Inflammatory macrophage treated with lipopolysaccharide for 4 hours (primary cell): ENCODE data around the gene TOLLIP.
A peak's percentile ranks its signal among the peaks of the same experiment; 100 is the strongest.
"Not testable (repeated sequence)": the region's sequence is repeated elsewhere in the genome, so short reads cannot be mapped to it uniquely, and the experiment has no call there.

ENCODE experiments used
- DNase-seq: peaks from one replicate; pipeline ENCODE4 v3.0.0-alpha.2; 2020

TOLLIP gene

GRCh38 chr11:1343391-1344055, 34.1 kb upstream of the TOLLIP start:
- no peak for DNase-seq

GRCh38 chr11:1342946-1343345, 33.5 kb upstream of the TOLLIP start:
- no peak for DNase-seq

DNA sequence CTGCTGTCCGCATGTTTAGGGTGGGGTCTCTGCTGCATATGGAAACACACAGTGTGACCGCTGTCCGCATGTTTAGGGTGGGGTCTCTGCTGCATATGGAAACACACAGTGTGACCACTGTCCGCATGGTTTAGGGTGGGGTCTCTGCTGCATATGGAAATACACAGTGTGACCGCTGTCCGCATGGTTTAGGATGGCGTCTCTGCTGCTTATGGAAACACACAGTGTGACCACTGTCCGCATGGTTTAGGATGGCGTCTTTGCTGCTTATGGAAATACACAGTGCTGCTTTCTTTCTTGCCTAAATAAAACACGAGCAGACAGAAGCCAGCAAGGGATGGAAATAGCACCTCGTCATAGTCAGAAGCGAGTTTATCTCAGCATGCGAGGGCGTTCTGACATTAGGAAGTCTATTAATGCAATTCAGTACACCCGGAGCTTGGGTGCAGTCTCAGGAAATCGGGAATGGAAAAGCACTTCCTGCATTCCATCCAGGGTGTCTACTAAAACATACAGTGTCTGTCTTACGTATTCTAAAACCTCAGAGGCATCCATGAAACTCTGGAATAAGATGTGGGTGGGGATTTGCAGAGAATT, 32.6 kb upstream of the TOLLIP start:
- peak; percentile 71 for DNase-seq

GRCh38 chr11:1341226-1341625, 31.8 kb upstream of the TOLLIP start:
- DNase-seq: not testable (repeated sequence)

- DNase-seq: no peak
Observed at GRCh38 chr11:1340111-1340510, 30.7 kb upstream of the TOLLIP start.

DNA sequence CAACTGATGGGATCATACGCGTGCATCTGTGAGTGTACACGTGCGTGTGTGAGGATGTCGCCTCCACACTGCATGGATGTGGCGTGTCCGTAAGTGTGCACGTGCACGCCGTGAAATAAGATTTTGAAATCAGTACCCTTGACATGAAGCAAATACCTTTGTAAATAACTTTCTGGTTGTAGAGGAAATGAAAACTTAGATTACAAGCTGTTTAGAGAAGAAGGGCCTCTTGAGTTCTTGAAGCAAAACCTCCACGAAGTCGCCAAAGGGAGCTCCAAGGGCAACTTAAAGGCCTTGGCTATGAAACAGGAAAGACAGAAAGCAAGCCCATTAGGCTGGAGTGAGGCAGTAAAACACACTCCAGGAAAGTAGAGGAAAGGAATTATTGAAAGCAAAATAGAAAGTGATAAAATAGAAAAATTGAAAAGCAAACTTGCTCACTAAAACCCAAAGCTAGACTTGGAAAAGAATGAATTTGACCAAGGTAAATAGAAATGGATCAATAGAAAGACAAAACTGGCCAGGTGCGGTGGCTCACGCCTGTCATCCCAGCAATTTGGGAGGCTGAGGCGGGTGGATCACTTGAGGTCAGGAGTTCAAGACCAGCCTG, 29.7 kb upstream of the TOLLIP start:
- DNase-seq: no peak

GRCh38 chr11:1338201-1339065, 29.0 kb upstream of the TOLLIP start:
- DNase-seq: no peak

- DNase-seq: no peak
Observed at GRCh38 chr11:1337647-1338007, 28.2 kb upstream of the TOLLIP start.

GRCh38 chr11:1336836-1337646, 27.6 kb upstream of the TOLLIP start:
- DNase-seq: no peak

DNA sequence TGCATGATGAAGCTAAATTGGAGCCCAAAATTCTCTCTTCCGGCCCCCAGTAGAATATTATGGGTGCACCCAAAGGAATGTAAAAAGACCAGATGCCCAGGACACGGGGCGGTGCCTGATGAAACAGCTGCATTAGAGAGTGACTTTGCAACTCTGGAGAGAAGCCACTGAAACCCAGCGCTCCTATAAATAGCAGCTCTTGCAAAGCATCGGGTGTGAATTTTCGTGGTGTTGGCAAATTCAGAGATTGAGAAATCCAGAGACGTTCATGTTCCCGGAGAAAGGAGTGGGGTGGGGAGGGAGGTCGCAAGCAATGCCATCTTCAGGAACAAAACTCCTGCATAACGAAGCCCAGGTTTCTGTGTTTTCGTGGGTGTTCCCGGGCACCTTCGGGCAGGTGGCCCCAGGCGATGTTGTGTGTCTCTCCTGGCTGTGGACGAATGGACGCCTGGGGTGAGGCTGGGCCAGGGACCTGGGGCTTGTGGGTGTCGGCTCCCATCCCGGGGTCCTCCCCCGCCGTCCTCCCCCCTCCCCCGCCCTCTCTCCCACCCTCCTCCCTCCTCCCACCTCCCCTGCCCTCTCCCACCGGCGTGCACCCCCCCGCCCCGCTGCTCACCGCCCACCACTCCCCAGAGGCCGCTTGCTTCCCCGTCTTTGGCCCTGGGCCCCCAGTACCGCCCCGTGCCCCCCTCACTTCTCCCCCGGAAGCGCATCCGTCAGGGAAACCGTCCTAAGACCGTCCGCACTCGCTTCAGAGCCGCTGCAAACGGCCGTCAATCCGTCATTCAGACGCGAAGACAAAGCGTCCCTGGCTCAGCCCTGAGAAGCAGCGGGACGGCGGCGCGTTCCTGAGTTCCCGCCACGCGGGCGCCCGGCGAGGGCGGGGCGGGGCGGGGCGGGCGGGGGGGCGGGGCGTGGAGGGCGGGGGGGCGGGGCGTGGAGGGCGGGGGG, 26.7 kb upstream of the TOLLIP start:
- peak; percentile 95 for DNase-seq

DNA sequence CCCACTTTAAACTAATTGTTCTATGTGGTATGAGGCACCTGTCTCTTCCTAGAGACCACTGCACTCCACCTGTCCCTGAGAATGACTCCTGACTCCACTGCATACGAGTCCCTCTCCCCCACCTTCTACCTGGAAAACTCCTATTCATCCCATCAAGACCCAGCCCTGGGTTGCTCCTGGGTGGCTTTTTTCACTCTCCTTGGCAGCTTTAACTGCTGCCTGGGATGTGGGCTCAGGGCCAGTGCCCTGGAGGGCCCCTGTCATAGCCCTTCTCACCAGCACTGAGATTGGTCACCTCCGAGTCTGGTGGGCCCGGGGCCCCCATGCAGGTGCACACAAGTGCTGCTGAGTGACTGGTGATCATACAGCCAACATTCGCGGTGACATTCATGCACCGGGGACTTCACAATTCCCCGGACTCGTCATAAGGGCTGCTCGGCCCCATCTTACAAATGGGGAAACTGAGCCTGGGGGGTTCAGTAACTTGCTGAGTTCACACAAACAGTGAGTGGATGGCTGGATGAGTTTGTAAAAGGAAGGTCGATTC, 25.9 kb upstream of the TOLLIP start:
- no peak for DNase-seq

- no peak for DNase-seq
Observed at GRCh38 chr11:1333860-1334259, 24.4 kb upstream of the TOLLIP start.

DNA sequence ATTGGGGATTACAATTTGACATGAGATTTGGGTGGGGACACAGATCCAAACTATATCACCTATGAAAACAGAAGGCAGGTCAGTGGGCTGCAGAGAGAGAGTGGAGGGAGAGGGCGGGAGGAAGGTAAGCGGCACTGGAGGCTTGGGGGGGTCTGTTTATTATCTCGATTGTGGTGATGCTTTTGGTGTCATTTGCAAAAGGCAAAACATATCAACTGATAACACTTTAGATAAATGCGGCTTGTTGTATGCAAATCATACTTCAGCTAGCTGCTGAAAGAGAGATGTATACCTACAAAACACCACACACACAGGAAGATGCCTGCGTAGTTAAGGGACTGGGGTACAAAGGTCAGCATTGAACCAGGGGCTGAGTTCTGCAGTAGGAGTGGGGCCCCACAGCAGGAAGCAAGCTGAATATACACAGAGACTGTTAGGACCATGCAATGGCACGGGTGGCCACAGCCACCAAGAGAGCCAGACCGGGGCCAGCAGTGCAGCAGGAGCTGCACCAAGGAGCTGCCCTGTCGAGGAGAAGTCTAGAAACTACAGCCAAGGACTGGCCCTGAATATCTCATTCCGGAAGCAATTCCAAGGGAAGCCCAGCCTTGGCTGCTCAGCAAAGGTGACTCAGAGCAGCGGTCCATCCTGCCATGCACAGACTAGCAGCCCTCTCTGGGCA, 23.8 kb upstream of the TOLLIP start:
- no peak for DNase-seq

DNA sequence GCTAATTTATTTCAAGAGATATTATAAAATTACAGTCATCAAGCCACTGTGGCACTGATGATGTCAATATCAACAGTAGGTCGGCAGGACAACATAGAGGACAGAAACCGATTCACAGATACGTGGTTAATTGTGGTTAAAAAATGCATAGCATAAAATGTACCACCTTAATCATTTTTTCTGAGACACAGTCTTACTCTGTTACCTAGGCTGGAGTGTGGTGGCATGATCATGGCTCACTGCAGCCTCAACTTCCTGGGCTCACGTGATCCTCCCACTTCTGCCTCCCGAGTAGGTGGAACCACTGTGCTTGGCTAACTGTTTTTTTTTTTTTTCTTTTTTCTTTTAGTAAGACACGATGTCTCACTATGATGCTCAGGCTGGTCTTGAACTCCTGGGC, 21.0 kb upstream of the TOLLIP start:
- DNase-seq: peak; percentile 70

DNA sequence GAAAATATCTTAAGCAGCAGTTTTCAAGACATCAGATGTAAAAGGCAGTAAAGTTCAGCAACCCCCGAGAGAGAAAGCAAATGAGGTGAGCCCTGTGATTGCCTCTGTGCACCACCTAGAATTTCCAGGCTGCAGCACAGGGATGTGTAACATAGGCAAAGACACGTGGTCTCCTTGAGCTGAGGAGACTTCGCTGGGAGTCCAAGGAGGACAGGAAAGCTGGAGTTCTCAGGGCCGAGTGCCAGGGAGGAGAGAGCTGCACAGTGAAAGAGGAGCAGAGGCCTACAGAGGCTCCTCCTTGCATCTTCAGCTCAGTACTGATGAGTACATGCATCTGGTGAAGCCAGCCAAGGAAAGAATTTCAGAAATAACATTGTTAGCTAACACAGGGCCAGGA, 17.6 kb upstream of the TOLLIP start:
- no peak for DNase-seq

DNA sequence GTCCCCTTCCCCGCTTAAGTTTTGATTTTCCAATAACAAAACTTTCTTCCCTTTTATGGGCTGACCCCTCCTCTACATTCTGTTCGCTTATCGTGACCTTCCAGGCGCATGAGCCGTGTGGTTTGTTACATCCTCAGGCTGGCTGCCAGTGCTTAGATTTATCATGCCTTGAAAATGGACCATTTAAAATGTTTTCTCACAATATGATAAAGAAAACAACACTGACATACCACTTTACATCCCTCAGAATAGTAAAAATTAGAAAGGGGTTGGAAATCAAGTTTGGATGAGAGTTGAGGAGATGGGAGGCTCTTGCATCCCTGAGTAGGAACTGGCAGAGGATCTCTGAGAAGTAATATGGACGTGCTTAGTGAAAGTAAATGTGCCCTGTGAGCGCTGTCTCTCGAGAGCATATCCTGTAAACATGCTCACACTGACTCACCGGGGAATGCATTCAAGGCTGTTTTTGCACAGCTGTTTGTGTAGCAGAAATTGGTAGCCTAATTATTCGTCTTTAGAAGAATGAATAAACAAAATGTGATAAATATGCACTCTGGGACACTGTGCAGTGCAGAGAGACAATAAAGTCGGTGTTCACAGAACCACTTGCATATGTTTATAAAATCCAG, 17.1 kb upstream of the TOLLIP start:
- DNase-seq: no peak

DNA sequence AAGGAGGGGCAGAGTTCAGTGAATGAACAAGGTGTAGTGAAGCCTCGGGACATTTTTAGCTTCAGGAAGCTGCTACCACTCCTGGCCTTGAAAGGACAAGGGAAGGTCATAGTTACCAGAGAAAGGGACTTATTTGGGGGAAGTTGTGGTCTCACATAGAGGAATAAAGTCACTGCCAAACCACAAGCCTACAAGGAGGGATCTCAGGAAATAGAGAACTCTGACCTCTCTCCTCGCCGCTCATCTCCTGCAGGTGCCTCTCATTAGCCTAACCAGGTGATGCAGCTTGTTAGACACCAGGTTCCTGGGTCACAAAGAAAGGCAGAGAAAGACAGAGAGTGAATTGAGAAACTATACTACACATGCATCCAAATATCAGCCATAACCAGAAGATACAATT, 14.3 kb upstream of the TOLLIP start:
- DNase-seq: peak; percentile 43

- DNase-seq: no peak
Observed at GRCh38 chr11:1317993-1318392, 8.6 kb upstream of the TOLLIP start.

- no peak for DNase-seq
Observed at GRCh38 chr11:1317432-1317831, 8.0 kb upstream of the TOLLIP start.
